IMR-90 (cell line): Measurements from ENCODE around the gene ZSCAN32. TPM values are rescaled to one million over a fixed set of nuclear protein-coding genes. Genes with fewer than 3 reads are reported as not detected.

Experiments
- ATAC-seq: fragments of 200-7000 bp; cut with Tn5 transposase; 2 replicates; pipeline ENCODE4 v1.9.1; 2020; ENCODE audit warnings: low read depth, mild to moderate bottlenecking, moderate library complexity
- BruUV-seq: library from RNA; stranded (reverse); fragments of 400-500 nt; replicated peaks from 2 replicates; lab custom pipeline; 2021; lab: Mats Ljungman, UMichigan
- CTCF ChIA-PET: fragments of 300-600 bp; formaldehyde crosslinking; extraction: SDS; loops from one replicate; lab custom pipeline; 2021; ENCODE audit warnings: antibody characterized with exemption; lab: Yijun Ruan, JAX
- POLR2A ChIA-PET: fragments of 300-600 bp; sonication (Branson Sonifier 250); formaldehyde crosslinking; loops from one replicate; lab custom pipeline; 2022; ENCODE audit warnings: antibody characterized with exemption; ENCODE audit not compliant: unreplicated experiment; lab: Charles Lee
- DNase-seq: peaks from one replicate; pipeline ENCODE4 v3.0.0; 2013
- H2AFZ ChIP-seq: replicated peaks from 2 replicates; pipeline ENCODE3; 2013; ENCODE audit warnings: low read length, mild to moderate bottlenecking; ENCODE audit not compliant: poor library complexity
- H2AK5ac ChIP-seq: 2 replicates; pipeline ENCODE4 v1.6.1; 2013; ENCODE audit warnings: low read depth, low read length, inconsistent platforms
- H2AK9ac ChIP-seq: replicated peaks from 2 replicates; pipeline ENCODE3; 2013; ENCODE audit warnings: mild to moderate bottlenecking, low read depth, low read length, moderate library complexity; ENCODE audit not compliant: poor library complexity
- H2BK120ac ChIP-seq: 2 replicates; pipeline ENCODE4 v1.6.1; 2013; ENCODE audit warnings: low read depth, low read length, inconsistent platforms
- H2BK15ac ChIP-seq: 3 replicates; pipeline ENCODE4 v1.6.1; 2013; ENCODE audit warnings: low read depth, low read length, inconsistent platforms
- H2BK20ac ChIP-seq: 2 replicates; pipeline ENCODE4 v1.6.1; 2013; ENCODE audit warnings: low read depth, mild to moderate bottlenecking, inconsistent platforms, low read length, moderate library complexity
- H2BK5ac ChIP-seq: 2 replicates; pipeline ENCODE4 v1.6.1; 2013; ENCODE audit warnings: mild to moderate bottlenecking, low read depth, low read length, inconsistent platforms; ENCODE audit not compliant: poor library complexity, severe bottlenecking
- H3K14ac ChIP-seq: replicated peaks from 2 replicates; pipeline ENCODE4 v1.6.1; 2013; ENCODE audit warnings: low read depth, low read length, inconsistent platforms
- H3K18ac ChIP-seq: 2 replicates; pipeline ENCODE4 v1.6.1; 2013; ENCODE audit warnings: low read depth, low read length, control low read depth
- H3K23ac ChIP-seq: 2 replicates; pipeline ENCODE4 v1.6.1; 2013; ENCODE audit warnings: low read depth, low read length, inconsistent platforms
- H3K27ac ChIP-seq: 2 replicates; pipeline ENCODE4 v1.5.1; 2013; ENCODE audit warnings: mild to moderate bottlenecking, control low read depth, low read length; ENCODE audit not compliant: insufficient read depth
- H3K27me3 ChIP-seq: 2 replicates; pipeline ENCODE4 v1.6.1; 2013; ENCODE audit warnings: low read length; ENCODE audit not compliant: control insufficient read depth, insufficient read depth
- H3K36me3 ChIP-seq: 2 replicates; pipeline ENCODE4 v1.6.1; 2013; ENCODE audit warnings: low read length, mixed read lengths; ENCODE audit not compliant: control insufficient read depth, insufficient read depth
- H3K4ac ChIP-seq: 2 replicates; pipeline ENCODE4 v1.6.1; 2013; ENCODE audit warnings: low read depth, low read length, inconsistent platforms
- H3K4me1 ChIP-seq: 2 replicates; pipeline ENCODE4 v1.6.1; 2013; ENCODE audit warnings: low read length, mixed read lengths; ENCODE audit not compliant: control insufficient read depth, insufficient read depth
- H3K4me2 ChIP-seq: 2 replicates; pipeline ENCODE4 v1.6.1; 2013; ENCODE audit warnings: low read depth, mild to moderate bottlenecking, control low read depth, low read length, moderate library complexity
- H3K4me3 ChIP-seq: 2 replicates; pipeline ENCODE4 v1.5.1; 2013; ENCODE audit warnings: low read depth, mild to moderate bottlenecking, control low read depth, low read length, moderate library complexity; ENCODE audit not compliant: insufficient read depth
- H3K56ac ChIP-seq: 2 replicates; pipeline ENCODE4 v1.6.1; 2013; ENCODE audit warnings: low read length, inconsistent platforms; ENCODE audit not compliant: insufficient read depth; ENCODE audit errors: extremely low read depth
- H3K79me1 ChIP-seq, 2 experiments: 2 replicates each; pipeline ENCODE4 v1.6.1; 2013; ENCODE audit warnings: low read length in 2 of 2, inconsistent platforms in 1 of 2, low read depth in 1 of 2
- H3K9ac ChIP-seq: 2 replicates; pipeline ENCODE4 v1.6.1; 2013; ENCODE audit warnings: low read depth, low read length, control low read depth
- H3K9me1 ChIP-seq: 2 replicates; pipeline ENCODE4 v1.6.1; 2013; ENCODE audit warnings: low read length, inconsistent platforms; ENCODE audit not compliant: insufficient read depth
- H3K9me3 ChIP-seq: 2 replicates; pipeline ENCODE4 v1.6.1; 2013; ENCODE audit warnings: low read length; ENCODE audit not compliant: control insufficient read depth, insufficient read depth
- H4K20me1 ChIP-seq: 2 replicates; pipeline ENCODE4 v1.6.1; 2013; ENCODE audit warnings: low read length, inconsistent platforms; ENCODE audit not compliant: insufficient read depth
- H4K5ac ChIP-seq: 2 replicates; pipeline ENCODE4 v1.6.1; 2013; ENCODE audit warnings: mild to moderate bottlenecking, low read depth, low read length, control low read depth
- H4K8ac ChIP-seq, 2 experiments: 2 replicates each; pipeline ENCODE4 v1.6.1; 2013; ENCODE audit warnings: low read depth in 2 of 2, low read length in 2 of 2, control low read depth in 1 of 2, inconsistent platforms in 1 of 2
- H4K91ac ChIP-seq: 2 replicates; pipeline ENCODE4 v1.6.1; 2013; ENCODE audit warnings: low read depth, low read length, inconsistent platforms; ENCODE audit not compliant: insufficient read depth
- MAZ ChIP-seq: IDR thresholded peaks from 2 replicates; pipeline ENCODE4 v1.6.1; 2012; ENCODE audit warnings: low read depth, mild to moderate bottlenecking, low read length, improper control_type of control experiment, moderate library complexity, borderline replicate concordance
- WGBS, 2 experiments: methylation state at CpG; one replicate each; pipeline versions ENCODE4 v1.1.5 to v1.1.7; 2013; ENCODE audit warnings: missing lambda C conversion rate in 2 of 2; ENCODE audit not compliant: insufficient read length in 1 of 2; ENCODE audit errors: extremely low coverage in 2 of 2; 5-methylcytosine and 5-hydroxymethylcytosine counted together
- dilution Hi-C: fragments of 300-500 bp; cut with HindIII; formaldehyde crosslinking; loops from one replicate; pipeline ENCODE4 v1.14.3; 2018; ENCODE audit warnings: low sequenced_read_pairs; ENCODE audit not compliant: unreplicated experiment
- in situ Hi-C: fragments of 300-500 bp; cut with MboI; formaldehyde crosslinking; loops from 3 replicates; pipeline ENCODE4 v1.14.3; 2019; ENCODE audit warnings: low sequenced_read_pairs, inconsistent platforms, mixed read lengths
- intact Hi-C: fragments of 100-400 bp; cut with micrococcal nuclease; formaldehyde crosslinking; loops from 2 replicates; pipeline ENCODE4 v1.10.0; 2022
- polyA plus RNA-seq, 3 experiments: library from polyadenylated mRNA; depleted of rRNA; stranded (reverse); fragments of >200 nt; gene quantifications; 2 replicates each; pipeline ENCODE4 v1.2.3, GENCODE V29; 2012; ENCODE audit warnings: low replicate concordance in 1 of 3
- total RNA-seq: library from RNA; depleted of rRNA; stranded (reverse); fragments of >200 nt; gene quantifications from 2 replicates; pipeline ENCODE4 v1.2.3, GENCODE V29; 2012

Gene ZSCAN32
- total and polyA plus RNA-seq, 2 of the 4 experiments (the other 2 are of a cell fraction) = 13.0 to 16.5 TPM

DNA sequence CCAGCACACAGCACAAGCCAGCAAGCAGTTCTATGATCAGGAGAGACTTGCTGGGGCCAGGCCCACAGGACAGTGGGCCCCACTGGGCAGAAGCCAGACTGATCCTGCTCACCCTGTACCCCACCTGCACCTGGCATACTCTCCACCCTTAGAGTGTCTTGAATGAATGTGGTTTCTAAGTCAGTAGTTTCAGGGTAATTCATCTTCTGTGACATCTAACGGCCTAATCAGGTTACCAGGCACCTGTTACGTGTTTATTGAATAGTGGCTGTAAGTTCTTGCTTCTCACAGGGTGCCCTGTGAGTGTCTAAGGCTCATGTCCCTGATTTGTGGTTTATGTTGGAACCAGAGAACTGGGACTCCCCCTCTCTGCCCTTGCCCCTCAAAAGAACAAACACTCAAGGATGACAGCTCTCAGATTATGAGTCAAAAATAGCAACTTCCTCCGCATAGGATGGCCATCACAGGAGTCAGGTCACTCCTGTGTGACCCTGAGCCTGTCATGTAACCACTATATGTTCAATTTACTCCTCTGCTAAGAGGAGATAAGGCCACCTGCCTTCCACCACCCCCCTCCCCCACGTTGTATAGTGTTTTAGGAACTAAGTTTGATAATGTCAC, 52.1 kb downstream of the ZSCAN32 start:
- no peak overlapping the region for H2BK15ac ChIP-seq
- no peak for TF ChIP-seq MAZ
- H3K9ac ChIP-seq = no peak overlapping the region
- no peak overlapping the region for H2AK5ac ChIP-seq
- H2BK20ac ChIP-seq = no peak overlapping the region
- H3K4me3 ChIP-seq = no peak overlapping the region
- no peaks in the 10 kb centered on the region; the same call in 1 of the 2 replicates for H3K27me3 ChIP-seq
- ChIA-PET POLR2A (no interaction called here), CTCF (no interaction called here)
- H3K79me1 ChIP-seq = no peaks in the 10 kb centered on the region
- no peak overlapping the region for H3K56ac ChIP-seq
- in situ Hi-C loops = no loop called here
- H4K91ac ChIP-seq = no peak overlapping the region
- no peak overlapping the region for H4K8ac ChIP-seq
- no peaks in the 10 kb centered on the region for H3K4me1 ChIP-seq
- BruUV-seq = no TSS peak
- no CpG with 5 or more reads among the region's 4 CpGs for WGBS, 2 experiments
- H4K5ac ChIP-seq = no peak overlapping the region
- H3K27ac ChIP-seq = no peak overlapping the region
- intact Hi-C loops = no loop called here
- H2BK120ac ChIP-seq = no peak overlapping the region
- DNase-seq (no peak), ATAC-seq (no peak)
- no peaks in the 10 kb centered on the region for H3K36me3 ChIP-seq
- no peak overlapping the region for H2AFZ ChIP-seq
- no peak overlapping the region for H3K4me2 ChIP-seq
- dilution Hi-C loops = no loop called here
- H3K14ac ChIP-seq = no peak overlapping the region
- H3K23ac ChIP-seq = no peak overlapping the region
- peaks cover 1% of the 10 kb centered on the region; the same call in 1 of the 2 replicates for H3K9me3 ChIP-seq
- no peak overlapping the region for H2BK5ac ChIP-seq
- no peaks in the 10 kb centered on the region for H3K9me1 ChIP-seq
- no peak overlapping the region for H2AK9ac ChIP-seq
- no peak overlapping the region for H3K4ac ChIP-seq
- no peak overlapping the region for H3K18ac ChIP-seq
- no peaks in the 10 kb centered on the region for H4K20me1 ChIP-seq
